HEK293T (cell line): Measurements from ENCODE around the gene SAMD4B.

Source experiments
- CTCF ChIA-PET: fragments of 350-600 bp; formaldehyde crosslinking; extraction: SDS; loops from one replicate; lab custom pipeline; 2021; ENCODE audit warnings: antibody characterized with exemption, inconsistent platforms; lab: Yijun Ruan, JAX
- POLR2A ChIA-PET: fragments of 350-600 bp; formaldehyde crosslinking; extraction: SDS; loops from one replicate; lab custom pipeline; 2020; ENCODE audit warnings: antibody characterized with exemption, inconsistent platforms; lab: Yijun Ruan, JAX
- DNase-seq: peaks from one replicate; pipeline ENCODE4 v3.0.0; 2012; ENCODE audit warnings: mixed read lengths; ENCODE audit errors: extremely low spot score
- ARNT ChIP-seq: fragments of 450-650 bp; IDR thresholded peaks from 2 replicates; pipeline ENCODE4 v1.6.1; 2017; ENCODE audit warnings: mild to moderate bottlenecking
- BHLHE40 ChIP-seq: fragments of 450-650 bp; IDR thresholded peaks from 2 replicates; pipeline ENCODE4 v1.6.1; 2016; ENCODE audit warnings: mild to moderate bottlenecking, moderate library complexity, borderline replicate concordance
- CTBP1 ChIP-seq: fragments of 450-650 bp; IDR thresholded peaks from 2 replicates; pipeline ENCODE4 v1.6.1; 2016; ENCODE audit warnings: borderline replicate concordance
- ELF4 ChIP-seq: fragments of 450-650 bp; IDR thresholded peaks from 2 replicates; pipeline ENCODE4 v1.6.1; 2017; ENCODE audit warnings: antibody characterized with exemption
- FOXA1 ChIP-seq: fragments of 450-650 bp; IDR thresholded peaks from 2 replicates; pipeline ENCODE4 v1.6.1; 2016; ENCODE audit warnings: mild to moderate bottlenecking
- FOXK2 ChIP-seq: fragments of 450-650 bp; IDR thresholded peaks from 2 replicates; pipeline ENCODE4 v1.6.1; 2016; ENCODE audit warnings: mild to moderate bottlenecking
- FOXM1 ChIP-seq: fragments of 450-650 bp; IDR thresholded peaks from 2 replicates; pipeline ENCODE4 v1.6.1; 2017; ENCODE audit warnings: mild to moderate bottlenecking, borderline replicate concordance
- HDGF ChIP-seq: fragments of 450-650 bp; IDR thresholded peaks from 2 replicates; pipeline ENCODE4 v1.6.1; 2017; ENCODE audit warnings: antibody characterized with exemption, borderline replicate concordance
- L3MBTL2 ChIP-seq: fragments of 450-650 bp; conservative IDR thresholded peaks from 2 replicates; pipeline ENCODE4 v1.6.1; 2016; ENCODE audit warnings: mild to moderate bottlenecking
- LEF1 ChIP-seq: fragments of 450-650 bp; IDR thresholded peaks from 2 replicates; pipeline ENCODE4 v1.6.1; 2017; ENCODE audit warnings: mild to moderate bottlenecking, borderline replicate concordance
- NFRKB ChIP-seq: fragments of 450-650 bp; IDR thresholded peaks from 2 replicates; pipeline ENCODE4 v1.6.1; 2016; ENCODE audit warnings: mild to moderate bottlenecking, moderate library complexity
- SP1 ChIP-seq: fragments of 450-650 bp; IDR thresholded peaks from 2 replicates; pipeline ENCODE4 v1.6.1; 2017
- SUZ12 ChIP-seq: fragments of 450-650 bp; IDR thresholded peaks from 2 replicates; pipeline ENCODE4 v1.6.1; 2016; ENCODE audit warnings: mild to moderate bottlenecking
- TARDBP ChIP-seq: fragments of 450-650 bp; IDR thresholded peaks from 2 replicates; pipeline ENCODE4 v1.6.1; 2016
- ZNF384 ChIP-seq: fragments of 450-650 bp; IDR thresholded peaks from 2 replicates; pipeline ENCODE4 v1.6.1; 2016
- TF ChIP-seq, protein P1 (sequence below): fragments of 450-650 bp; IDR thresholded peaks from 2 replicates; pipeline ENCODE4 v1.6.1; 2016

Gene SAMD4B, protein sequence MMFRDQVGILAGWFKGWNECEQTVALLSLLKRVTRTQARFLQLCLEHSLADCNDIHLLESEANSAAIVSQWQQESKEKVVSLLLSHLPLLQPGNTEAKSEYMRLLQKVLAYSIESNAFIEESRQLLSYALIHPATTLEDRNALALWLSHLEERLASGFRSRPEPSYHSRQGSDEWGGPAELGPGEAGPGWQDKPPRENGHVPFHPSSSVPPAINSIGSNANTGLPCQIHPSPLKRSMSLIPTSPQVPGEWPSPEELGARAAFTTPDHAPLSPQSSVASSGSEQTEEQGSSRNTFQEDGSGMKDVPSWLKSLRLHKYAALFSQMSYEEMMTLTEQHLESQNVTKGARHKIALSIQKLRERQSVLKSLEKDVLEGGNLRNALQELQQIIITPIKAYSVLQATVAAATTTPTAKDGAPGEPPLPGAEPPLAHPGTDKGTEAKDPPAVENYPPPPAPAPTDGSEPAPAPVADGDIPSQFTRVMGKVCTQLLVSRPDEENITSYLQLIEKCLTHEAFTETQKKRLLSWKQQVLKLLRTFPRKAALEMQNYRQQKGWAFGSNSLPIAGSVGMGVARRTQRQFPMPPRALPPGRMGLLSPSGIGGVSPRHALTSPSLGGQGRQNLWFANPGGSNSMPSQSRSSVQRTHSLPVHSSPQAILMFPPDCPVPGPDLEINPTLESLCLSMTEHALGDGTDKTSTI

DNA sequence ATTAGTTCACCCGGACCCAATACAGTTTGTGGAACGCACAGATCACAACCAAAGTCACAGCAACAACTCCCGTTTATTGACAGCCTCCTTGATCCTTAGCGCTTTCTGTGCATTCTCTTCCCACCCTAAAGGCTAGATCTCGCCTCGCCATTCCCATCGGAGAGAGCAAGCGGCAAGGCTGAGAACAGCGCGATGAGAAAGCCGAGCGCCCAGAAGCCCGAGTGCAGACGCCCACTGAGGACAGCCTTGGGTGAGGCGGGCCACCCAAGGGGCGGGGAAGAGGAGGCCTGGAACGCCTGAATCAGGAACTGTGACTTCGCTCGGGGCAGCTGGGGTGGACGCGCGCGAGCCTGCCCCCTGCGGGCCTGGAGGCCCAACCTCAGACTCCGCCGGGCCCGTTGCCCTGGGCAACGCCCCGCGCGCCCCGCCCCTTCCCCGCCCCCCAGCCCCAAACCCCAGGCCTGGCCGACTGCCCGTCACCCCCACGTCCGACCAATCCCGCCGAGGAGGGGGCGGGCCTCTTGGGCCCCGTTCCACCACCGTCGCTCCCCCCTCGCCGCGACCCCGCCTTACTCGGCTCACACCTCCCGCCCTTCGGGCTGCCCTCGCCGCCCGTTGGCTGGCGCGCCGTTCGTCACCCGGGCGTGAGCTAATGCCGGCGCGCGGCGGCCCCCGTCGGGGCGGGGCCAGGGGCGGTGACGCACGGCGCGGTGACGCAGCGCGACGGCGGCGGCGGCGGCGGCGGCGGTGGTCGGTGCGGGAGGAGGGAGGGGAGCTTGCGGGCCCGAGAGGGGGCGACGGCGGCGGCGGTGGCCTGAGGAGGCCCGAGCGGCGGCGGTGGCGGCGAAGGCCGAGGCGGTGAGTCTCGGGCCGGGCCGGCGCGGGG is at the start of gene SAMD4B:
Gene SAMD4B (plus strand): TSS at position 703 of the 886 bp plus-strand sequence. CDS start 14,473 bp downstream, outside the sequence.
- ChIA-PET CTCF (interaction anchor here (0.6 to 1.0 kb wide), 4 partner anchors 9 to 1029 kb away, joined by 3 to 4 read pairs (median 3); no protein-coding TSS in a partner anchor), POLR2A (interaction anchor here (0.6 to 1.4 kb wide), 10 partner anchors 11 to 203 kb away, joined by 3 to 9 read pairs (median 4); partner anchors contain the start of genes MED29, PAF1 and RPS16)
- DNase-seq = peak; percentile 98
- TF ChIP-seq BHLHE40 (no peak), ELF4 (peak; percentile 66; the same call in 1 of the 2 replicates), FOXM1 (0 out of 2 replicates have a peak, but pooled peaks have one; percentile 36), TARDBP (no peak)
- TF ChIP-seq, protein P1, sequence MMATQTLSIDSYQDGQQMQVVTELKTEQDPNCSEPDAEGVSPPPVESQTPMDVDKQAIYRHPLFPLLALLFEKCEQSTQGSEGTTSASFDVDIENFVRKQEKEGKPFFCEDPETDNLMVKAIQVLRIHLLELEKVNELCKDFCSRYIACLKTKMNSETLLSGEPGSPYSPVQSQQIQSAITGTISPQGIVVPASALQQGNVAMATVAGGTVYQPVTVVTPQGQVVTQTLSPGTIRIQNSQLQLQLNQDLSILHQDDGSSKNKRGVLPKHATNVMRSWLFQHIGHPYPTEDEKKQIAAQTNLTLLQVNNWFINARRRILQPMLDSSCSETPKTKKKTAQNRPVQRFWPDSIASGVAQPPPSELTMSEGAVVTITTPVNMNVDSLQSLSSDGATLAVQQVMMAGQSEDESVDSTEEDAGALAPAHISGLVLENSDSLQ = peak; percentile 95

- CTCF ChIA-PET = no interaction called here
- no peak for DNase-seq
- POLR2A ChIA-PET = no interaction called here
- TF ChIP-seq SUZ12 = no peak
- no peak for TF ChIP-seq ARNT
- TF ChIP-seq FOXA1 = no peak
- no peak for TF ChIP-seq L3MBTL2
- TF ChIP-seq ELF4 = no peak
- TF ChIP-seq ZNF384 = no peak
- no peak for TF ChIP-seq LEF1
- TF ChIP-seq, protein P1 = no peak
- no peak for TF ChIP-seq FOXM1
- no peak for TF ChIP-seq FOXK2
- no peak for TF ChIP-seq SP1
- TF ChIP-seq CTBP1 = no peak
- no peak for TF ChIP-seq BHLHE40
Observed at GRCh38 chr19:39293394-39293793, 48.8 kb upstream of the SAMD4B start.

DNA sequence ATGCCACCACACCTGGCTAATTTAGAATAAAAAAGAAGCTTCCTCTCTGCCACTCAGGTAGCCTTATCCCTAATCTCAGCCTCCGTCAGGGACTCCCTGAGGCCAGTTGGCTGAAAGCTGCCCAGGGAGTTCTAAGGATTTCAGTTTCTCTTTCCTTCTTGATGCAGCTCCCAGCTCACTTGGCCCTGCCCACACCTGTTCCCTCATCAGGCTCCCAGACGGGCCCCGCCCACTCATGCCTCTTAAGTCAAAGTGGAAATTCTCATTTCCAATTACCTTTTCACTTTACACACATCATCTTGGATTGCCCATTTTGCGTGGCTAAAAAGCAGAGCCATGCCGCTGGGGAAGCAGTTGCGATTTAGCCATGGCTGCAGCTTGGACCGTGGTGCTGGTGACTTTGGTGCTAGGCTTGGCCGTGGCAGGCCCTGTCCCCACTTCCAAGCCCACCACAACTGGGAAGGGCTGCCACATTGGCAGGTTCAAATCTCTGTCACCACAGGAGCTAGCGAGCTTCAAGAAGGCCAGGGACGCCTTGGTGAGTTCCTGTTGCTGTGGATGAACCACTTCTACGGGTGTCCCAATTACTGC is 46.1 kb upstream of the SAMD4B start, which contains the start of gene IFNL1:
Gene IFNL1 (plus strand): TSS at position 353 of the 591 bp plus-strand sequence. CDS start 15 bp downstream, at position 368.
- CTCF ChIA-PET = no interaction called here
- TF ChIP-seq LEF1 (no peak), TARDBP (no peak), HDGF (no peak)
- POLR2A ChIA-PET = no interaction called here
- no peak for DNase-seq

DNA sequence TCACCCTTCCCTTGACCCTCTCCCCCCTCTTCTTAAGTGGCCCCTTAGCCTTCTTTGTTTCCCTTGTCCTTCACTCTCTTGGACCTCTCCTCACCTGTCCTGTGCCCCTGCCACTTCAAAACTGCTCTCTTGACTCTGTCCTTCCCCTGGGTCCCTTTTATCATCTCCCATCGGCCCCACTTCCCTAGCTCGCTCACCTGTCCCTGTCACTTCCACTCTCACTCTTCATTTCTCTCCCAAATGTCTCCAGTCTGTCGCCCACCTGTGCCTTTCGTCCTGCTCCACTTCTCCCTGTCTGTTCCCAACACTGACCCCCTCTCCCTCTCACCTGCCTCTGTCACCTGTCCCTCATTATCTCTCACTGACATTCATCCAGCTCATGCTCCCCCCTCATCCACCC is 45.3 kb upstream of the SAMD4B start:
- CTCF ChIA-PET = no interaction called here
- TF ChIP-seq FOXA1 = no peak
- TF ChIP-seq CTBP1 = no peak
- DNase-seq = no peak
- POLR2A ChIA-PET = no interaction called here

GRCh38 chr19:39297931-39298634 is 44.1 kb upstream of the SAMD4B start:
- TF ChIP-seq, protein P1 = no peak
- TF ChIP-seq FOXM1 (no peak), FOXA1 (no peak), TARDBP (no peak), NFRKB (no peak), SP1 (no peak), L3MBTL2 (no peak), LEF1 (no peak), FOXK2 (no peak), ARNT (no peak), HDGF (no peak), CTBP1 (no peak), BHLHE40 (no peak), ELF4 (no peak), SUZ12 (no peak), ZNF384 (no peak)
- DNase-seq = no peak
- ChIA-PET POLR2A (no interaction called here), CTCF (no interaction called here)
